Measurements from ENCODE around the gene OLIG1. TPM values are rescaled to one million over a fixed set of nuclear protein-coding genes. Genes with fewer than 3 reads are reported as not detected.

OLIG1 gene
- total RNA-seq, 2 experiments from 2014 or later: not detected

DNA sequence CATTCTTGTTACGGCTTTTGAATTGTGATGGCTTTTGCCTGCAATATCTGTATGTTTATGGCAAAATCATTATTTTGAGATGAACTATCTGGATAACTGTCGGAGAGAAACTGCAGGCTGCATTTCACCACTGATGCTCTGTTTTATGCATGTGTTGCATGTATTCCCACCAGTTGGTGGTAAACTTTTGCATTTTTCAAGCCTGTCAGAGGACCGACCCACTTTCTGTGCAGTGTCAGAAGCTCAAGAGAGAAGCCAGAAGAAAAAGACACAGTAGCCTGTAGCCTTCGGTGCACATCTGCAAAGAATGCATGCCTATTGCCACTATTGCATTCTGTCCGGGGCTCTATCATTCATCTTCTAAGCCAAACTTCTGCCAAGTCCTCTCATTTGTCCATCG, 41.6 kb downstream of the OLIG1 start:
- Histone ChIP-seq H4K20me1 (ENCODE audit: insufficient read depth, low read length) (no peaks in the 10 kb centered on the region), H3K4me2 (ENCODE audit: low read length) (no peak overlapping the region), H2AFZ (ENCODE audit: low read length) (no peak overlapping the region), H3K4me3 (ENCODE audit: low read depth, low read length, poor library complexity, severe bottlenecking) (no peak overlapping the region), H3K9me2 (ENCODE audit: insufficient read depth, low read length) (no peaks in the 10 kb centered on the region), H3K36me3 (ENCODE audit: insufficient read depth, low read length) (no peaks in the 10 kb centered on the region), H3K27ac (ENCODE audit: low read depth, low read length, poor library complexity, severe bottlenecking) (no peak overlapping the region), H3K4me1 (ENCODE audit: insufficient read depth, low read length, poor library complexity, severe bottlenecking) (no peaks in the 10 kb centered on the region), H3K9me3 (ENCODE audit: low read length) (no peaks in the 10 kb centered on the region), H3K79me2 (ENCODE audit: insufficient read depth, low read depth, low read length) (no peaks in the 10 kb centered on the region)
- intact Hi-C loops (cut with micrococcal nuclease; ENCODE audit: unreplicated experiment): no loop called here
- TF ChIP-seq EZH2phosphoT487 (IDR thresholded peaks at IDR 0.05; ENCODE audit: borderline replicate concordance, low read depth, low read length): no peak
- TF ChIP-seq, protein P1, sequence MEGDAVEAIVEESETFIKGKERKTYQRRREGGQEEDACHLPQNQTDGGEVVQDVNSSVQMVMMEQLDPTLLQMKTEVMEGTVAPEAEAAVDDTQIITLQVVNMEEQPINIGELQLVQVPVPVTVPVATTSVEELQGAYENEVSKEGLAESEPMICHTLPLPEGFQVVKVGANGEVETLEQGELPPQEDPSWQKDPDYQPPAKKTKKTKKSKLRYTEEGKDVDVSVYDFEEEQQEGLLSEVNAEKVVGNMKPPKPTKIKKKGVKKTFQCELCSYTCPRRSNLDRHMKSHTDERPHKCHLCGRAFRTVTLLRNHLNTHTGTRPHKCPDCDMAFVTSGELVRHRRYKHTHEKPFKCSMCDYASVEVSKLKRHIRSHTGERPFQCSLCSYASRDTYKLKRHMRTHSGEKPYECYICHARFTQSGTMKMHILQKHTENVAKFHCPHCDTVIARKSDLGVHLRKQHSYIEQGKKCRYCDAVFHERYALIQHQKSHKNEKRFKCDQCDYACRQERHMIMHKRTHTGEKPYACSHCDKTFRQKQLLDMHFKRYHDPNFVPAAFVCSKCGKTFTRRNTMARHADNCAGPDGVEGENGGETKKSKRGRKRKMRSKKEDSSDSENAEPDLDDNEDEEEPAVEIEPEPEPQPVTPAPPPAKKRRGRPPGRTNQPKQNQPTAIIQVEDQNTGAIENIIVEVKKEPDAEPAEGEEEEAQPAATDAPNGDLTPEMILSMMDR (conservative IDR thresholded peaks at IDR 0.05; ENCODE audit: low read length): no peak
- no TSS peak for BruUV-seq (replicated peaks)
- CTCF ChIA-PET (ENCODE audit: unreplicated experiment): no interaction called here
- DNase-seq (ENCODE audit: low spot score): no peak
- POLR2A ChIA-PET: no interaction called here

DNA sequence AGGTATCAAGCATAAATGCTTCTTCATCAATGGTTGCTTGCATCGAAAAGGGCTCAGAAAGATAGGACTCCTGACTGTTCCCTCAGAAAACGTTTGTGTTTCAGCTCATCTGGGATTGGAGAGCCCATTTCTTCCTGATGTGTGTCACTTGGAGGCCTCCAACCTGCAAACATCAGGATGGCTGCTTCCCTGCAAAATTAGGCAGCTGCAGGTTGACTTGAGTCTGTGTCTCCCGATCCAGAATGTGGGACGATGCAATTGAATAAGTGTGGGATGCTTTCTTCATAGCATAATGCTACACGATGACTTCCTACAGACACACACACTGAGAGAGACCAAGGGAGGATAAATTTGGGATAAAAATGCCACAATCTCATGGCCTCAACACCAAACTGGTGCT, 42.2 kb downstream of the OLIG1 start:
- Histone ChIP-seq H3K4me3 (ENCODE audit: low read depth, low read length, poor library complexity, severe bottlenecking) (no peak overlapping the region), H3K27ac (ENCODE audit: low read depth, low read length, poor library complexity, severe bottlenecking) (no peak overlapping the region), H4K20me1 (ENCODE audit: insufficient read depth, low read length) (no peaks in the 10 kb centered on the region), H3K9me3 (ENCODE audit: low read length) (no peaks in the 10 kb centered on the region), H3K4me1 (ENCODE audit: insufficient read depth, low read length, poor library complexity, severe bottlenecking) (no peaks in the 10 kb centered on the region), H3K79me2 (ENCODE audit: insufficient read depth, low read depth, low read length) (no peaks in the 10 kb centered on the region), H3K9me2 (ENCODE audit: insufficient read depth, low read length) (no peaks in the 10 kb centered on the region), H3K36me3 (ENCODE audit: insufficient read depth, low read length) (no peaks in the 10 kb centered on the region), H3K4me2 (ENCODE audit: low read length) (no peak overlapping the region), H2AFZ (ENCODE audit: low read length) (no peak overlapping the region)
- no TSS peak for BruUV-seq (replicated peaks)
- intact Hi-C loops (cut with micrococcal nuclease; ENCODE audit: unreplicated experiment): no loop called here
- ChIA-PET CTCF (ENCODE audit: unreplicated experiment) (no interaction called here), POLR2A (interaction anchor here (0.7 kb wide), 1 partner anchor 119 kb away, joined by 3 read pairs; no protein-coding TSS in a partner anchor)
- no peak for DNase-seq (ENCODE audit: low spot score)
- TF ChIP-seq, protein P1 (conservative IDR thresholded peaks at IDR 0.05; ENCODE audit: low read length): no peak
- no peak for TF ChIP-seq EZH2phosphoT487 (IDR thresholded peaks at IDR 0.05; ENCODE audit: borderline replicate concordance, low read depth, low read length)

DNA sequence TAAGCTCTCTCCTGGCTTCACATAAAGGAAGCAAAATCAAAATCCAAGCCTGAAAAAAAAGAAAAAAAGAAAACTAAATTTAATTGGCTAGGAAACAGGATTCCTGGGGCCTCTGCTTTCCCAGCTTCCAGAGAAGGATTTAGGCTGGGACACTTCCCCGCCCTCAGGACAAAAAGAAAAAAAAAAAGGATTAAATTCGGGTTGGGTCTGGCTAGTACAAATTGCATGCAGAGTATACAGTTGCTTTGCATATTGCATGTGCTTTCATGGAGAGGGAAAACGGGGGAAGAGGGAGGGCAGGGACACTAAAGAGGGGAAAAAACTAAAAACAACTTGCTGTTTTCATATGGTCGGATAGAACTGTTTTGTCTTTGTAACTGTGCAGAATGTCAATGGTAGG, 42.7 kb downstream of the OLIG1 start:
- H3K4me3 ChIP-seq (ENCODE audit: low read depth, low read length, poor library complexity, severe bottlenecking): no peak overlapping the region
- no peaks in the 10 kb centered on the region for H3K79me2 ChIP-seq (ENCODE audit: insufficient read depth, low read depth, low read length)
- BruUV-seq (replicated peaks): no TSS peak
- H3K36me3 ChIP-seq (ENCODE audit: insufficient read depth, low read length): no peaks in the 10 kb centered on the region
- H4K20me1 ChIP-seq (ENCODE audit: insufficient read depth, low read length): no peaks in the 10 kb centered on the region
- CTCF ChIA-PET (ENCODE audit: unreplicated experiment): no interaction called here
- no peak overlapping the region for H2AFZ ChIP-seq (ENCODE audit: low read length)
- H3K4me1 ChIP-seq (ENCODE audit: insufficient read depth, low read length, poor library complexity, severe bottlenecking): no peaks in the 10 kb centered on the region
- DNase-seq (ENCODE audit: low spot score): no peak
- TF ChIP-seq, protein P1 (conservative IDR thresholded peaks at IDR 0.05; ENCODE audit: low read length): no peak
- no peak for TF ChIP-seq EZH2phosphoT487 (IDR thresholded peaks at IDR 0.05; ENCODE audit: borderline replicate concordance, low read depth, low read length)
- H3K9me2 ChIP-seq (ENCODE audit: insufficient read depth, low read length): no peaks in the 10 kb centered on the region
- intact Hi-C loops (cut with micrococcal nuclease; ENCODE audit: unreplicated experiment): no loop called here
- POLR2A ChIA-PET: interaction anchor here (0.6 to 0.7 kb wide), 2 partner anchors 119 to 330 kb away, joined by 3 read pairs; no protein-coding TSS in a partner anchor
- H3K4me2 ChIP-seq (ENCODE audit: low read length): no peak overlapping the region
- H3K27ac ChIP-seq (ENCODE audit: low read depth, low read length, poor library complexity, severe bottlenecking): no peak overlapping the region
- H3K9me3 ChIP-seq (ENCODE audit: low read length): no peaks in the 10 kb centered on the region

Data from OCI-LY7 (cell line).